IMR-90 (cell line): Measurements from ENCODE around the gene FAM151A. TPM values are rescaled to one million over a fixed set of nuclear protein-coding genes. Genes with fewer than 3 reads are reported as not detected.

Source experiments
- ATAC-seq: fragments of 200-7000 bp; cut with Tn5 transposase; 2 replicates; pipeline ENCODE4 v1.9.1; 2020; ENCODE audit warnings: low read depth, mild to moderate bottlenecking, moderate library complexity
- BruUV-seq: library from RNA; stranded (reverse); fragments of 400-500 nt; replicated peaks from 2 replicates; lab custom pipeline; 2021; lab: Mats Ljungman, UMichigan
- CTCF ChIA-PET: fragments of 300-600 bp; formaldehyde crosslinking; extraction: SDS; loops from one replicate; lab custom pipeline; 2021; ENCODE audit warnings: antibody characterized with exemption; lab: Yijun Ruan, JAX
- POLR2A ChIA-PET: fragments of 300-600 bp; sonication (Branson Sonifier 250); formaldehyde crosslinking; loops from one replicate; lab custom pipeline; 2022; ENCODE audit warnings: antibody characterized with exemption; ENCODE audit not compliant: unreplicated experiment; lab: Charles Lee
- DNase-seq: peaks from one replicate; pipeline ENCODE4 v3.0.0; 2013
- H2AFZ ChIP-seq: replicated peaks from 2 replicates; pipeline ENCODE3; 2013; ENCODE audit warnings: low read length, mild to moderate bottlenecking; ENCODE audit not compliant: poor library complexity
- H2AK5ac ChIP-seq: 2 replicates; pipeline ENCODE4 v1.6.1; 2013; ENCODE audit warnings: low read depth, low read length, inconsistent platforms
- H2AK9ac ChIP-seq: replicated peaks from 2 replicates; pipeline ENCODE3; 2013; ENCODE audit warnings: mild to moderate bottlenecking, low read depth, low read length, moderate library complexity; ENCODE audit not compliant: poor library complexity
- H2BK120ac ChIP-seq: 2 replicates; pipeline ENCODE4 v1.6.1; 2013; ENCODE audit warnings: low read depth, low read length, inconsistent platforms
- H2BK15ac ChIP-seq: 3 replicates; pipeline ENCODE4 v1.6.1; 2013; ENCODE audit warnings: low read depth, low read length, inconsistent platforms
- H2BK20ac ChIP-seq: 2 replicates; pipeline ENCODE4 v1.6.1; 2013; ENCODE audit warnings: low read depth, mild to moderate bottlenecking, inconsistent platforms, low read length, moderate library complexity
- H2BK5ac ChIP-seq: 2 replicates; pipeline ENCODE4 v1.6.1; 2013; ENCODE audit warnings: mild to moderate bottlenecking, low read depth, low read length, inconsistent platforms; ENCODE audit not compliant: poor library complexity, severe bottlenecking
- H3K14ac ChIP-seq: replicated peaks from 2 replicates; pipeline ENCODE4 v1.6.1; 2013; ENCODE audit warnings: low read depth, low read length, inconsistent platforms
- H3K18ac ChIP-seq: 2 replicates; pipeline ENCODE4 v1.6.1; 2013; ENCODE audit warnings: low read depth, low read length, control low read depth
- H3K23ac ChIP-seq: 2 replicates; pipeline ENCODE4 v1.6.1; 2013; ENCODE audit warnings: low read depth, low read length, inconsistent platforms
- H3K27ac ChIP-seq: 2 replicates; pipeline ENCODE4 v1.5.1; 2013; ENCODE audit warnings: mild to moderate bottlenecking, control low read depth, low read length; ENCODE audit not compliant: insufficient read depth
- H3K27me3 ChIP-seq: 2 replicates; pipeline ENCODE4 v1.6.1; 2013; ENCODE audit warnings: low read length; ENCODE audit not compliant: control insufficient read depth, insufficient read depth
- H3K36me3 ChIP-seq: 2 replicates; pipeline ENCODE4 v1.6.1; 2013; ENCODE audit warnings: low read length, mixed read lengths; ENCODE audit not compliant: control insufficient read depth, insufficient read depth
- H3K4ac ChIP-seq: 2 replicates; pipeline ENCODE4 v1.6.1; 2013; ENCODE audit warnings: low read depth, low read length, inconsistent platforms
- H3K4me1 ChIP-seq: 2 replicates; pipeline ENCODE4 v1.6.1; 2013; ENCODE audit warnings: low read length, mixed read lengths; ENCODE audit not compliant: control insufficient read depth, insufficient read depth
- H3K4me2 ChIP-seq: 2 replicates; pipeline ENCODE4 v1.6.1; 2013; ENCODE audit warnings: low read depth, mild to moderate bottlenecking, control low read depth, low read length, moderate library complexity
- H3K4me3 ChIP-seq: 2 replicates; pipeline ENCODE4 v1.5.1; 2013; ENCODE audit warnings: low read depth, mild to moderate bottlenecking, control low read depth, low read length, moderate library complexity; ENCODE audit not compliant: insufficient read depth
- H3K56ac ChIP-seq: 2 replicates; pipeline ENCODE4 v1.6.1; 2013; ENCODE audit warnings: low read length, inconsistent platforms; ENCODE audit not compliant: insufficient read depth; ENCODE audit errors: extremely low read depth
- H3K79me1 ChIP-seq, 2 experiments: 2 replicates each; pipeline ENCODE4 v1.6.1; 2013; ENCODE audit warnings: low read length in 2 of 2, inconsistent platforms in 1 of 2, low read depth in 1 of 2
- H3K9ac ChIP-seq: 2 replicates; pipeline ENCODE4 v1.6.1; 2013; ENCODE audit warnings: low read depth, low read length, control low read depth
- H3K9me1 ChIP-seq: 2 replicates; pipeline ENCODE4 v1.6.1; 2013; ENCODE audit warnings: low read length, inconsistent platforms; ENCODE audit not compliant: insufficient read depth
- H3K9me3 ChIP-seq: 2 replicates; pipeline ENCODE4 v1.6.1; 2013; ENCODE audit warnings: low read length; ENCODE audit not compliant: control insufficient read depth, insufficient read depth
- H4K20me1 ChIP-seq: 2 replicates; pipeline ENCODE4 v1.6.1; 2013; ENCODE audit warnings: low read length, inconsistent platforms; ENCODE audit not compliant: insufficient read depth
- H4K5ac ChIP-seq: 2 replicates; pipeline ENCODE4 v1.6.1; 2013; ENCODE audit warnings: mild to moderate bottlenecking, low read depth, low read length, control low read depth
- H4K8ac ChIP-seq, 2 experiments: 2 replicates each; pipeline ENCODE4 v1.6.1; 2013; ENCODE audit warnings: low read depth in 2 of 2, low read length in 2 of 2, control low read depth in 1 of 2, inconsistent platforms in 1 of 2
- H4K91ac ChIP-seq: 2 replicates; pipeline ENCODE4 v1.6.1; 2013; ENCODE audit warnings: low read depth, low read length, inconsistent platforms; ENCODE audit not compliant: insufficient read depth
- BHLHE40 ChIP-seq: fragments of 150-350 bp; IDR thresholded peaks from 2 replicates; pipeline ENCODE4 v1.6.1; 2016; ENCODE audit warnings: mild to moderate bottlenecking, low read depth, low read length
- CEBPB ChIP-seq: IDR thresholded peaks from 2 replicates; pipeline ENCODE4 v1.6.1; 2012; ENCODE audit warnings: low read depth, low read length, improper control_type of control experiment
- CHD1 ChIP-seq: IDR thresholded peaks from 2 replicates; pipeline ENCODE4 v1.6.1; 2012; ENCODE audit warnings: low read depth, low read length, improper control_type of control experiment
- FOS ChIP-seq: fragments of 150-350 bp; IDR thresholded peaks from 2 replicates; pipeline ENCODE4 v1.6.1; 2016; ENCODE audit warnings: low read depth, low read length
- MAZ ChIP-seq: IDR thresholded peaks from 2 replicates; pipeline ENCODE4 v1.6.1; 2012; ENCODE audit warnings: low read depth, mild to moderate bottlenecking, low read length, improper control_type of control experiment, moderate library complexity, borderline replicate concordance
- MXI1 ChIP-seq: IDR thresholded peaks from 2 replicates; pipeline ENCODE4 v1.6.1; 2012; ENCODE audit warnings: low read depth, mild to moderate bottlenecking, low read length, moderate library complexity, borderline replicate concordance
- NFE2L2 ChIP-seq: fragments of 150-350 bp; IDR thresholded peaks from 2 replicates; pipeline ENCODE4 v1.6.1; 2016; ENCODE audit warnings: low read depth, mild to moderate bottlenecking, low read length
- POLR2A ChIP-seq: IDR thresholded peaks from 2 replicates; pipeline ENCODE4 v1.6.1; 2012; ENCODE audit warnings: mild to moderate bottlenecking, low read depth, low read length
- RAD21 ChIP-seq: IDR thresholded peaks from 2 replicates; pipeline ENCODE4 v1.6.1; 2012; ENCODE audit warnings: low read length, improper control_type of control experiment
- RFX5 ChIP-seq: IDR thresholded peaks from 2 replicates; pipeline ENCODE4 v1.8.0; 2012; ENCODE audit warnings: low read depth, mild to moderate bottlenecking, low read length, moderate library complexity
- SMC3 ChIP-seq: fragments of 150-350 bp; IDR thresholded peaks from 2 replicates; pipeline ENCODE4 v1.6.1; 2016; ENCODE audit warnings: low read depth, mild to moderate bottlenecking, antibody characterized with exemption, low read length, moderate library complexity
- WGBS, 2 experiments: methylation state at CpG; one replicate each; pipeline versions ENCODE4 v1.1.5 to v1.1.7; 2013; ENCODE audit warnings: missing lambda C conversion rate in 2 of 2; ENCODE audit not compliant: insufficient read length in 1 of 2; ENCODE audit errors: extremely low coverage in 2 of 2; 5-methylcytosine and 5-hydroxymethylcytosine counted together
- dilution Hi-C: fragments of 300-500 bp; cut with HindIII; formaldehyde crosslinking; loops from one replicate; pipeline ENCODE4 v1.14.3; 2018; ENCODE audit warnings: low sequenced_read_pairs; ENCODE audit not compliant: unreplicated experiment
- in situ Hi-C: fragments of 300-500 bp; cut with MboI; formaldehyde crosslinking; loops from 3 replicates; pipeline ENCODE4 v1.14.3; 2019; ENCODE audit warnings: low sequenced_read_pairs, inconsistent platforms, mixed read lengths
- intact Hi-C: fragments of 100-400 bp; cut with micrococcal nuclease; formaldehyde crosslinking; loops from 2 replicates; pipeline ENCODE4 v1.10.0; 2022
- polyA plus RNA-seq, 3 experiments: library from polyadenylated mRNA; depleted of rRNA; stranded (reverse); fragments of >200 nt; gene quantifications; 2 replicates each; pipeline ENCODE4 v1.2.3, GENCODE V29; 2012; ENCODE audit warnings: low replicate concordance in 1 of 3
- total RNA-seq: library from RNA; depleted of rRNA; stranded (reverse); fragments of >200 nt; gene quantifications from 2 replicates; pipeline ENCODE4 v1.2.3, GENCODE V29; 2012
- TF ChIP-seq, protein P1 (sequence below): fragments of 150-350 bp; IDR thresholded peaks from 2 replicates; pipeline ENCODE4 v1.6.1; 2017; ENCODE audit warnings: mild to moderate bottlenecking, antibody characterized with exemption, low read length, low read depth

The FAM151A gene
- total and polyA plus RNA-seq, 2 of the 4 experiments (the other 2 are of a cell fraction): not detected

DNA sequence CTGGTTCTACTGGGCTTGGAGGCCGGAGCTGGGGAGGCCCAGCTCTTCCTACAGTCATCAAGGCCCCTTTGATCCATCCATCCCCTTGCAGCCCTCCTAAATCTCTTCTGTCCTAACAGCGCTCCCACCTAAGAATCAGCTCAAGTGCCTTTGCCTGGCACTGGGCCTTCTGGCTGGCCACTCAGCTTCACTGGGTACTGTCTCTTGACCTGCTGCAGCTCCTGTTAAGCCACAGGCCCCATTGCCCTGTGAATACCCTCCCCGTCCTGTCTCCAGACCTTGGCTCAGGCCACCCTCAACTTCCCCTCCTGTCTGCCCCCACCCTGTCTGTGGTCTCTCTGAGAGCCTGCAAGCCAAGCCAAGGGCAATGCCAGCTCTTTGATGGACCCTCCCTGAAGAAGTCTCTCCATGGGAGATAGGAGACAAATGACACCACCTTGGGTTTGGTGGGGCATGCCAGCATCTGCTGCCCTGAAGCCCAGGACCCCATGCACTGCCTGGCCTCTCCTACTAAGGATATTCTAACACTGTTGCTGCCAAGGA lies 27.3 kb downstream of the FAM151A start:
- Histone ChIP-seq H4K91ac (no peak overlapping the region), H3K4me3 (no peak overlapping the region), H2BK120ac (no peak overlapping the region), H3K4me1 (peaks cover 2% of the 10 kb centered on the region; the same call in 1 of the 2 replicates), H2AK5ac (no peak overlapping the region), H3K56ac (no peak overlapping the region), H2BK20ac (no peak overlapping the region), H2BK5ac (no peak overlapping the region), H3K14ac (no peak overlapping the region), H3K4me2 (no peak overlapping the region), H4K5ac (no peak overlapping the region), H3K36me3 (no peaks in the 10 kb centered on the region), H2BK15ac (no peak overlapping the region), H3K9me1 (0 out of 2 replicates have a peak, but pooled peaks cover 3% of the 10 kb centered on the region), H3K9ac (no peak overlapping the region), H3K27ac (no peak overlapping the region), H4K8ac (no peak overlapping the region), H3K18ac (no peak overlapping the region), H4K20me1 (no peaks in the 10 kb centered on the region), H3K23ac (no peak overlapping the region), H2AK9ac (no peak overlapping the region), H3K27me3 (no peaks in the 10 kb centered on the region), H2AFZ (no peak overlapping the region), H3K79me1 (no peaks in the 10 kb centered on the region), H3K4ac (no peak overlapping the region), H3K9me3 (no peaks in the 10 kb centered on the region)
- POLR2A ChIA-PET: no interaction called here
- CTCF ChIA-PET: no interaction called here
- 100% methylated on average over 1 of the region's 3 CpGs; no CpG with 5 or more reads in 1 of the 2 experiments for WGBS, 2 experiments
- ATAC-seq: no peak
- in situ Hi-C loops (no loop called here), intact Hi-C loops (no loop called here), dilution Hi-C loops (no loop called here)
- BruUV-seq: no TSS peak
- no peak for DNase-seq
- TF ChIP-seq CHD1 (no peak), FOS (no peak), NFE2L2 (no peak), CEBPB (no peak), SMC3 (no peak), BHLHE40 (no peak), MXI1 (no peak), POLR2A (no peak), RAD21 (no peak), RFX5 (no peak), MAZ (no peak)
- TF ChIP-seq, protein P1, sequence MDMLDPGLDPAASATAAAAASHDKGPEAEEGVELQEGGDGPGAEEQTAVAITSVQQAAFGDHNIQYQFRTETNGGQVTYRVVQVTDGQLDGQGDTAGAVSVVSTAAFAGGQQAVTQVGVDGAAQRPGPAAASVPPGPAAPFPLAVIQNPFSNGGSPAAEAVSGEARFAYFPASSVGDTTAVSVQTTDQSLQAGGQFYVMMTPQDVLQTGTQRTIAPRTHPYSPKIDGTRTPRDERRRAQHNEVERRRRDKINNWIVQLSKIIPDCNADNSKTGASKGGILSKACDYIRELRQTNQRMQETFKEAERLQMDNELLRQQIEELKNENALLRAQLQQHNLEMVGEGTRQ: no peak
